ENCODE results near the gene MGMT.

DNA sequence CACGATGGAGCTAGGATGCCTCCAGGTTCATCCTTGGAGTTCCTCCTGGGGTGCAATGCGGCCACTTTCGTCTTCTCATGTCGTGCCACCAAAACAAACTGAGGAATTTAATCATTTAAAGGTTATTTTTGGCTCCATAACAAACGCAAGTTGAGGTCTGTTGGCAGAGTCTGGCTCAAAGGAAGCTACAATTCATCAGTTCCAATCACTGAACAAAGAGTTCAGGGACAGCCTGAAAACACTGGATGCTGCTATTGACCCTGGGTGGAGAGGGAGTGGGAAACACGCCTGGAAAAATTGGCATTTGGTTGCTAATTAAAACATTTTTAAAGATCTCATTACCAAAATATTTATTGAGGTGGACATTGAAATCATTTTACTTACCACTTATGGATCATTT lies 11.4 kb upstream of the MGMT start:
- TF ChIP-seq, protein P1, sequence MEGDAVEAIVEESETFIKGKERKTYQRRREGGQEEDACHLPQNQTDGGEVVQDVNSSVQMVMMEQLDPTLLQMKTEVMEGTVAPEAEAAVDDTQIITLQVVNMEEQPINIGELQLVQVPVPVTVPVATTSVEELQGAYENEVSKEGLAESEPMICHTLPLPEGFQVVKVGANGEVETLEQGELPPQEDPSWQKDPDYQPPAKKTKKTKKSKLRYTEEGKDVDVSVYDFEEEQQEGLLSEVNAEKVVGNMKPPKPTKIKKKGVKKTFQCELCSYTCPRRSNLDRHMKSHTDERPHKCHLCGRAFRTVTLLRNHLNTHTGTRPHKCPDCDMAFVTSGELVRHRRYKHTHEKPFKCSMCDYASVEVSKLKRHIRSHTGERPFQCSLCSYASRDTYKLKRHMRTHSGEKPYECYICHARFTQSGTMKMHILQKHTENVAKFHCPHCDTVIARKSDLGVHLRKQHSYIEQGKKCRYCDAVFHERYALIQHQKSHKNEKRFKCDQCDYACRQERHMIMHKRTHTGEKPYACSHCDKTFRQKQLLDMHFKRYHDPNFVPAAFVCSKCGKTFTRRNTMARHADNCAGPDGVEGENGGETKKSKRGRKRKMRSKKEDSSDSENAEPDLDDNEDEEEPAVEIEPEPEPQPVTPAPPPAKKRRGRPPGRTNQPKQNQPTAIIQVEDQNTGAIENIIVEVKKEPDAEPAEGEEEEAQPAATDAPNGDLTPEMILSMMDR (IDR thresholded peaks at IDR 0.05; ENCODE audit: low read length), result no peak
- no peak for TF ChIP-seq EZH2 (IDR thresholded peaks at IDR 0.05; ENCODE audit: borderline replicate concordance, low read length)

Measured in OCI-LY1 (cell line).